NCI-H2196 treated with DMSO at 0.1 percent for 48 hours (cell line): ENCODE measurements around the gene TPP2.

Source experiments
- DNase-seq: peaks from one replicate; lab custom pipeline; 2025; ENCODE audit not compliant: unreplicated experiment; lab: John Stamatoyannopoulos, UW

The TPP2 gene

DNA sequence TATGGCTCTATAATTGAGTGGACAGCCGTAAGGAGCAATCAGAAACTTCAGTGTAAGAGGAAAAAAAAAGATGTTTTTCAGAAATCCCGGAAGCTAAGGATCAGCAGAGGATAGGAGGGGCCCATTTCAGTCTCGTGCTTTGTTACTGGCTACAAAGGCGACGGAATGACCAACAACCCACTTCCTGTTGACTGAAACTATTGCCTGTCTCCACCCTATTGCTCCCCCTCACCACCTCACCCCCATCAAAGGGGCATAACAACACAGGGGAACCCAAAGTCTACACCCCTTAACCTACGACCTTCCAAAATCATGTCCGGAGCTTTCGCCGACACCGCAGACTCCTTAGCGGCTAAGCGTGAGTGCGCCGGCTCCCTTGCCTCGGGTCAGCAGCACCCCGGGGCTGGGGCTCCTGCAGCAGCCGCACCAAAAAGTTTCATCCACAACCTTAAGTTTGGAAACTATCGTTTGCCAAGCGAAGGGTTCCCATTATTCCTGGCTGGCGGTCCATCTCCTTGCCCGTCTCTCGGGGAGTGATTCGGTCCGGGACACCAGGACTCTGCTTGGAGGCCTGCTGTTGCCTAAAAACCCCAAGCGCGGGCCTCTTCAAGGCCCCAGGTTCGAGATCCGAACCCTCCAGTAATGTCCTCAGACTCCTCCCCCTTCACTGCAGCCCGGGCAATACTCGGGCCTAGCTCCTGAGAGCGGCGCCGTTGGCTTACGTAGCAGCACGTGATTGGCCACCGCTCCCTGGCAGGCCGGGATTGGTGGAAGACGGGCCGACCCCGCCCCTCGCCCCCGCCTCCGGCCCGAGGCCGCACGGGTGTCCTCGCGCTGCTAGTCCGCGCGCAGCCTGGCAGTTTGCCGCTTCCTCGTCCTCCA is at the start of gene TPP2:
Gene TPP2, plus strand, starts transcription at position 840 of the 882 bp plus-strand sequence. CDS start 53 bp downstream, outside the sequence.
- peak; percentile 51 for DNase-seq

DNA sequence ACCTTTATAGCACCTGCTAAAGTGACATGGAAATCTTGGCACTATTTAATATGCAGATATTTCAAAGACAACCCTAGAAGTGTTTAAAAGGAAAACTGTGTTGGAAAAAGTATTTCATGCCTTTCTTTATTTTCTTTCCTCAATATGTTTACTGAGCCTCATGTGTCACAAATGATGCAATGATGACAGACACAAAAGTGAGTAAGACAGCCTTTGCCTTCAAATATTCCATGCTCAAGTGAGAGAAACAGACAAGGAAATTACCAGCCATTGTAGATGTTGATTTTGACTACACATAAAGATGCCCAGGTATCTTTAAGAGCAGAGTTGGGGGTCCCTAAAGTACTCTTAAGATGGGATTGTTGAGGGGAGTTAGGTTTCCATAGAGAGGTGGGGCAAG is 48.0 kb upstream of the TPP2 start:
- DNase-seq: no peak

DNA sequence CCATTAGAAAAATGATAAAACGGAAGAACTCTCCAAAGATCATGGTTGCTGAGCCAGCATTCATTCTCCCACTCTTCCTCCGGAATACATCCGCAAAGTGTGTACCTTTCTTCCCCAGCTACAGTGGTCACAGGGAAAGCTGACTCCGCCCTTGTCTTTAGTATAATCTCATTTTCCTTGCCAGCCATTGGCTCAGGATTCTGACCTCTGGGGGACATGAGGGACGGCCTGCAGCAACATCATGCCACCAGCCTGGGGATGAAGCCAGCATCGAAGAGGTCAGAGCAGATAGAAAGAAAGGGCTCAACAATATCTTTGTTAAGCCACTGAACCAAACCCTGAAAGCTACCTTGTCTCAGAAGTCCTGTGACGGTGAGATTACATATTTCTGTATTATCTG is 46.3 kb upstream of the TPP2 start:
- no peak for DNase-seq

DNA sequence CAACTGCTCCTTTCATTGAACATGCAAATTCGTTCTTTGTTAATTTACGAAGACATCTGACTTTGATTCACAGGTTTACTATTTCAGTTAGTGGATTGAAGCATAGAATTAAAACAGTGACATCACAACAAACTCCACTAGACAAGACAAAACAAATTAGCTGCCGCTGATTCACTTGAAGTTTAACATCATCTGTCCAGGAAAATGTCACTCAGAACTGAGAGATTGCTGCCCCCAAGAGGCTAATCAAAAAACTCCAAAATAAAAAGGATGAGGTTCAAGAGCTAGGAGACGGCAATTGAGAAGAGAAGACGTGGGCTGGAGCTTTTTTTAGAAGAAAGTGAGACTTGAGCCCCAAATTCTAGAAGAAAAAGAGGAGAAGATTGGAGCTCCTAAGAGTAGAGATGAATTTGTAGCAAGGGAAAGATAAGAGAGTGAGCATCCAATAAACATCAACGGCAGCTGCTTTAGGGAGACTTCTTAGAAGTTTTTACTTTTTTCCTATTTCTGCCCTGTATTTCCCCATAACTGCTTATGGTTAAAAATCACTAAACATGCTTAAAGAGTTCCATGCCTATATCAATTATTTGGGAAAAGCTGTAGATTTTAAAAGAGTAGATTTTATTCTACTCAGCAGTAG is 40.8 kb upstream of the TPP2 start:
- no peak for DNase-seq

GRCh38 chr13:102556806-102557205 is 40.0 kb upstream of the TPP2 start:
- no peak for DNase-seq

DNA sequence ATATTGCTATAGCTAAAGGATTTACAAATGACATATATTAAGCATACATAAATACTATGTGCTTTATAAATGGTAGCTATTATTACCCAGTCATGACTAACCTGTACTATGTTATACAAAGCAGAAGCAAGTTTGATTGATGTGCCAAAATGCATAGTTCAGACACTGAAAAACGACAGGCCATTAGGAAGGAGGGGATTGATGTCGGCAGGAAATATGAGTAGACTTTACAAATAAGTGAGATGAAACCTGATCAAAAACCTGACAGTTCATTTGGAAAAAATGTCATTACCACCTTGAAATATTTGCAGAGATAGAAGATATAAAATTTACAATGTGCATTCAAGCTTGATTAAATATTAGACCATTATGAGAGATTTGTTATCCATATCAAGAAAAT is 38.8 kb upstream of the TPP2 start:
- no peak for DNase-seq

DNA sequence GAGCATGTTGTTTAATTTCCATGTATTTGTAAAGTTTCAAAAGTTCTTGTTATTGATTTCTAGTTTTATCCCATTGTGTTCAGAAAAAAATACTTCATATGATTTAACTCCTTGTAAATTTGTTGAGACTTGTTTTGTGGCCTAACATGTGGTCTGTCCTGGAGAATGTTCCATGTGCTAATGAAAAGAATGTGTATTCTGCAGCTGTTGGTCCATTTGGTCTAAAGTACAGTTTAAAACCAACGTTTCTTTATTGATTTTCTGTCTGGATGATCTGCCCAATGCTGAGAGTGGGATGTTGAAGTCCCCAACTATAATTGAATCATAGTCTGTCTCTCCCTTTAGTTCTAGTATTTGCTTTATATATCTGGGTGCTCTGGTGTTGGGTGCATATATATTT is 34.9 kb upstream of the TPP2 start:
- DNase-seq: no peak

DNA sequence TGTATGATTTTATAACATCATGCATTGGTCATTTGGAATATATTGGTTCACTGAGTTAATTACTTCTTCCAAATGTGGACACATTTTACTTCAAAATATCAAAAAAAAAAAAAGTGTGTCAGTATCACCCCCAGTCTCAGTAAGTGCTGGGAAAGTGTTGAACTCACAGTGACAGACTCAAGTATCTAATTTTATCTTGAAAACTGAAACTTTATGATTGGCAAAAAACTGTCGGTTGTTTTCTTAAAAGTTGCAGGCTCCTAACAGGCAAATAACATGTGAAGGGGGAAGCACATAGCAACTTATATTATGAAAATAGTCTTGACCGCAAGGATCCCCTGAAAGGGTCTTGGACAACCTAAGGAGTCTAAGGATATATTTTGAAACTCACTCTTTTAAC is 33.5 kb upstream of the TPP2 start:
- DNase-seq: no peak

GRCh38 chr13:102564564-102564963 is 32.2 kb upstream of the TPP2 start:
- no peak for DNase-seq

DNA sequence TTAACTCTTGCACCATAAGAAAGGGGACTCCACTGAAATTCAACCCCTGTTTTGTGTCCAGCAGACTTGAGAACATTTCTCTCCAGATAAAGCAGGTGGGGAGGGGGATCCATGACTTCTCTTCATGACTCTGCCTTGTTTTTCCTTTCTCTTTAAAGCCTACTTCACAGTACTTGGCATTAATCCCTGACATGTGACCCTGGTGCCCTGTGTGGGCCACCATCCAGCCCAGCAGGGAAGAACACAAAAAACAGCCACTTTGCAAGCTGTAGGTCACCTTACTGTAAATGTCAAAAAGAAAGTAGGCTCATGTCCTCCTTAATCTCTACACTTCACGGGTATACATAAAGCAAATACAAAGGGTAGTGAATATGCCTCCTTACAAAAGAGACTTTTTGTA is 30.3 kb upstream of the TPP2 start:
- DNase-seq: no peak

DNA sequence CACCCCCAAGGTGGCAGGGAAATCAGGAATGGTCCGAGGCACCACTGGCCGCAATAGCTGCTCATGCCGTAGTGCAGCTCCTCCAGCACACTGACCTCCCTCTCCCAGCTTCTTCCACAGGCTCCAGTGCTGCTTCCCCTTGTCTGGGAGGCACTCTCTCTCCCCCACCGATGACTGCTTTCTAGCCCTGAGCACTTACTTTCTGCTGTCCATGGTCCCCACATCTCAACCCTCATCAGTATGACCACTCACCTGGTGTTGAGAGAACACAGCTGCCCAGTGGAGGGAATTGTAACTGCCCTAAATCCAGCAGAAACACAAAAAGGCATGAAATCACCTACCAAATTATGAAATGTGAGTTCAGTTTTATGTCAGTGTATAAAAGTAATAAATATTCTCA is 28.9 kb upstream of the TPP2 start:
- DNase-seq: no peak

DNA sequence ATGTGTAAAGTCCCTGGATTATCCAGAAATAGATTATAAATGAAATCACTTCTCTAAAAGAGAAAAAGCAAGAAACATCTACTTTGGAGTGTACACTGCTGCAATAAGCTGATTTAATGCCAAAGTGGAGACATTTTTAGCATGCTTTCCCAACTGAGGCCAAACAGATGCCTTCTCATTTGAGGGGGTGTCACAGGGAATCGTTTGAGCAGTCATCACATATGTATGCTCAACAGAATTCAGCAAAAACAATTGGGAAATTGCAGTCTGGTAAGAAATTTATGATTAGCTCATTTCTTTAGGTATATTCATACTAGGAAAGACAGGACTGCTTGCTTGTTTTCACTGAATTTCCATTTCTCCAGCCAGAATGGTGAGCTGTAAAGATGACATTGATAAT is 27.3 kb upstream of the TPP2 start:
- DNase-seq: no peak

DNA sequence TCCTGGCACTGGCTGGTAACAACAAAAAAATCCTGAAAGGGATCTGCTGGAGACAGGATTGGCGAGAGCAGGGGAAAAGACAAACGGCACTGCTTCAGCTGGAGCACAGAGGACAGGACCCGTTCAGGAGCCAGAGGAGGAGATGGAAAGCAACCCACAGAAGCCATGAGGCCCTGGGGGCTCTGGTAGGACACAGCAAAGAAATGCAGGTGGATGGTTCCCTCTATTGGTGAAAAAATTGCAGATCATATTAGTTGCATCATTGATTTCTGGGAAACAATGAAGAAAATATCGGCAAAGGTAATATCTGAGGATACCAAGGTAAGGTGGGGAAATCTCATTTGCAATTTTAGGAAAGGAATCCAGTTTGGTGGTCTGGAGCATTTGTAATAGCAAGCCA is 25.7 kb upstream of the TPP2 start:
- DNase-seq: no peak

GRCh38 chr13:102572323-102572722 is 24.5 kb upstream of the TPP2 start:
- DNase-seq: no peak

DNA sequence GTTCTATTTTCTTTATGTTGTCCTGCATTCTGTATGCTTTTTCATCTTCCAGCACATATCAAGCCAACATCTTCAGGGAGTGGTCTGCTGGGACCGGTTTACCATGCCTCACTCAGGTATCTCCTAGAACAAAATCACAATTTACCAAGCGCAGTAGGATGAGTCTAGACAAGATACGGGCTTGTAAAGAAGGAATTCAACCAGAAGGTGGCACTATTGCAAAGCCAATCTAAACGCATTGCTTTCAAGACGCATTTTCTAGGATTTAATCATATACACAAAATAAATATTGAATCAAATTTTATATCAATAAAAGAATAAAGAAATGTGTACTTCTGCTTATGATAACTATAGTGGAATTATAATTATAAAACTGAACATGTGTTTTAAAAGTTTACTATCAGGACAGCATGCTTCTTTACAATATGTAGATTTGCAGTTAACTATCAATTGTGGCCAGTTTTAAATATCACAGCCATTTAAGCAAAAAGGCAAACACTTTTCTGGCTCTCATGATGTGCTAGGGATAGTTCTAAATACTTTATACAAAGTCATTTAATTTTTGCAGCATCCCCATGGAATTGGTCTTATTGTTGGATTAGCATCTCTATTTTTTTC is 16.1 kb upstream of the TPP2 start:
- peak; percentile 8 for DNase-seq

GRCh38 chr13:102582256-102582655 is 14.5 kb upstream of the TPP2 start:
- no peak for DNase-seq

- no peak for DNase-seq
Measured at GRCh38 chr13:102584434-102584833, 12.4 kb upstream of the TPP2 start.

DNA sequence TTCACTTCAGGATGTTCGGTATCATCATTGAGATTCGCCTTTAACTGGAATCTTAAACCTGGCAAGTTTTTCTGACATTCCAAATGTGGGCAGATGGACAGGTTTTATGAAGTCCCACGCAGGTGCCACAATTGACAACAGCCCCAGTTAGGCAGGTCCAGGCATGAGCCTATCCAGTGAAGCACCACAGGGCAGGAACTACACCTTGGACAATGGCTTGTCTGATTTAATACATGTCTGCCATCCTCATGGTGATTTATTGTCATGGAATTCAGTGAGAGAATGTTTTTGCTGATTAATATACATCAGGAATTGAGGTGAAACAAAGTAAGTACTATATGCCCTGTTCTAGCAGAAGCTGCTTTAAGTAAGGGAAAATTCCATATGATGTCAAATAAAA is 10.2 kb upstream of the TPP2 start:
- DNase-seq: no peak

- no peak for DNase-seq
Measured at GRCh38 chr13:102587916-102588315, 8.9 kb upstream of the TPP2 start.

- no peak for DNase-seq
Measured at GRCh38 chr13:102589301-102589822, 7.4 kb upstream of the TPP2 start.

- DNase-seq: peak; percentile 25
Measured at GRCh38 chr13:102591988-102592781, 4.6 kb upstream of the TPP2 start.
